HEK293 (cell line): ENCODE results near the gene MRGPRD.

Source experiments
- CTCF ChIA-PET: fragments of 350-600 bp; formaldehyde crosslinking; extraction: SDS; loops from one replicate; lab custom pipeline; 2021; ENCODE audit warnings: antibody characterized with exemption; lab: Yijun Ruan, JAX
- POLR2A ChIA-PET: fragments of 300-600 bp; formaldehyde crosslinking; extraction: SDS; loops from one replicate; lab custom pipeline; 2020; ENCODE audit warnings: antibody characterized with exemption, inconsistent platforms; lab: Yijun Ruan, JAX
- H3K27ac ChIP-seq: fragments of 200-500 bp; sonication (Bioruptor generic); 2 replicates; pipeline ENCODE4 v1.5.1; 2014; ENCODE audit warnings: low read depth, low read length, control low read depth, inconsistent platforms; ENCODE audit errors: extremely low read depth
- H3K36me3 ChIP-seq, 2 experiments: fragments of 200-500 bp in 1 of 2; sonication (Bioruptor generic) in 1 of 2; 1 replicate in 1 of 2; 2 replicates in 1 of 2; pipeline ENCODE4 v1.5.1; 2014 to 2017; ENCODE audit warnings: inconsistent platforms in 2 of 2, low read length in 2 of 2; ENCODE audit not compliant: control insufficient read depth in 2 of 2, insufficient read depth in 1 of 2
- H3K4me1 ChIP-seq: fragments of 200-500 bp; sonication (Bioruptor generic); 2 replicates; pipeline ENCODE4 v1.5.1; 2014; ENCODE audit warnings: mild to moderate bottlenecking, low read length, inconsistent platforms; ENCODE audit not compliant: control insufficient read depth, insufficient read depth
- H3K4me3 ChIP-seq: 2 replicates; pipeline ENCODE4 v1.5.1; 2011; ENCODE audit warnings: low read depth, mild to moderate bottlenecking, control low read depth, low read length, moderate library complexity
- H3K9me3 ChIP-seq: fragments of 200-500 bp; sonication (Bioruptor generic); 2 replicates; pipeline ENCODE4 v1.5.1; 2014; ENCODE audit warnings: low read depth, low read length, inconsistent platforms; ENCODE audit not compliant: control insufficient read depth, insufficient read depth
- ELK4 ChIP-seq: IDR thresholded peaks from 2 replicates; pipeline ENCODE4 v1.6.1; 2011; ENCODE audit warnings: mild to moderate bottlenecking, low read depth, low read length, borderline replicate concordance
- GLI4 ChIP-seq: fragments of 450-650 bp; formaldehyde crosslinking; IDR thresholded peaks from 2 replicates; pipeline ENCODE4 v1.5.1; 2016; ENCODE audit warnings: missing biosample characterization, missing genetic modification characterization
- MZF1 ChIP-seq: fragments of 450-650 bp; formaldehyde crosslinking; IDR thresholded peaks from 2 replicates; pipeline ENCODE4 v1.5.1; 2017; ENCODE audit warnings: missing biosample characterization, missing genetic modification characterization, borderline replicate concordance
- SETDB1 ChIP-seq: IDR thresholded peaks from one replicate; pipeline ENCODE4 v1.6.1; 2017; ENCODE audit warnings: mild to moderate bottlenecking, low read length, moderate library complexity, mixed read lengths; ENCODE audit not compliant: insufficient read length
- SP2 ChIP-seq: fragments of 450-650 bp; formaldehyde crosslinking; IDR thresholded peaks from 2 replicates; pipeline ENCODE4 v1.5.1; 2016; ENCODE audit warnings: missing biosample characterization, missing genetic modification characterization
- TSHZ1 ChIP-seq: fragments of 450-650 bp; formaldehyde crosslinking; IDR thresholded peaks from 2 replicates; pipeline ENCODE4 v1.5.1; 2016; ENCODE audit warnings: missing biosample characterization, missing genetic modification characterization, borderline replicate concordance
- YY2 ChIP-seq: fragments of 450-650 bp; formaldehyde crosslinking; IDR thresholded peaks from 2 replicates; pipeline ENCODE4 v1.5.1; 2016; ENCODE audit warnings: missing biosample characterization, missing genetic modification characterization
- ZBTB20 ChIP-seq: fragments of 450-650 bp; formaldehyde crosslinking; IDR thresholded peaks from 2 replicates; pipeline ENCODE4 v1.5.1; 2016; ENCODE audit warnings: missing biosample characterization, missing genetic modification characterization
- ZFHX2 ChIP-seq: fragments of 450-650 bp; formaldehyde crosslinking; conservative IDR thresholded peaks from 2 replicates; pipeline ENCODE4 v1.5.1; 2016; ENCODE audit warnings: missing biosample characterization, missing genetic modification characterization
- ZNF18 ChIP-seq: fragments of 450-650 bp; formaldehyde crosslinking; IDR thresholded peaks from 2 replicates; pipeline ENCODE4 v1.5.1; 2016; ENCODE audit warnings: missing biosample characterization, missing genetic modification characterization
- ZNF280C ChIP-seq: fragments of 450-650 bp; formaldehyde crosslinking; IDR thresholded peaks from 2 replicates; pipeline ENCODE4 v1.5.1; 2016; ENCODE audit warnings: missing biosample characterization, missing genetic modification characterization
- ZNF324 ChIP-seq: fragments of 450-650 bp; formaldehyde crosslinking; IDR thresholded peaks from 2 replicates; pipeline ENCODE4 v1.5.1; 2016; ENCODE audit warnings: missing biosample characterization, missing genetic modification characterization
- ZNF335 ChIP-seq: fragments of 450-650 bp; formaldehyde crosslinking; conservative IDR thresholded peaks from 2 replicates; pipeline ENCODE4 v1.5.1; 2016; ENCODE audit warnings: missing biosample characterization, missing genetic modification characterization
- ZNF555 ChIP-seq: fragments of 450-650 bp; formaldehyde crosslinking; conservative IDR thresholded peaks from 2 replicates; pipeline ENCODE4 v1.5.1; 2017; ENCODE audit warnings: missing biosample characterization, mild to moderate bottlenecking, missing genetic modification characterization, inconsistent platforms
- ZNF561 ChIP-seq: fragments of 450-650 bp; IDR thresholded peaks from 2 replicates; pipeline ENCODE4 v1.5.1; 2018; ENCODE audit warnings: missing biosample characterization, missing genetic modification characterization, borderline replicate concordance
- ZNF623 ChIP-seq: fragments of 450-650 bp; formaldehyde crosslinking; IDR thresholded peaks from 2 replicates; pipeline ENCODE4 v1.5.1; 2016; ENCODE audit warnings: missing biosample characterization, missing genetic modification characterization
- ZNF639 ChIP-seq: fragments of 450-650 bp; formaldehyde crosslinking; IDR thresholded peaks from 2 replicates; pipeline ENCODE4 v1.5.1; 2016; ENCODE audit warnings: missing biosample characterization, missing genetic modification characterization
- ZNF747 ChIP-seq: fragments of 450-650 bp; formaldehyde crosslinking; IDR thresholded peaks from 2 replicates; pipeline ENCODE4 v1.5.1; 2016; ENCODE audit warnings: missing biosample characterization, missing genetic modification characterization
- ZNF837 ChIP-seq: fragments of 450-650 bp; formaldehyde crosslinking; IDR thresholded peaks from 2 replicates; pipeline ENCODE4 v1.5.1; 2016; ENCODE audit warnings: missing biosample characterization, missing genetic modification characterization

MRGPRD gene

GRCh38 chr11:68932933-68933577, 47.7 kb downstream of the MRGPRD start:
- POLR2A ChIA-PET: no interaction called here

GRCh38 chr11:68932358-68932757, 48.4 kb downstream of the MRGPRD start:
- no peaks in the 10 kb centered on the region for H3K4me1 ChIP-seq
- ChIA-PET CTCF (interaction anchor here (0.5 kb wide), 1 partner anchor 41 kb away, joined by 3 read pairs; no protein-coding TSS in a partner anchor), POLR2A (no interaction called here)
- TF ChIP-seq TSHZ1 (no peak), ZNF18 (tag by site-specific recombination) (no peak), ZNF623 (no peak), YY2 (tag by site-specific recombination) (no peak), ZNF747 (tag by site-specific recombination) (no peak), GLI4 (tag by site-specific recombination) (no peak), ZNF324 (tag by site-specific recombination) (no peak)
- no peak overlapping the region for H3K27ac ChIP-seq
- no peak overlapping the region for H3K4me3 ChIP-seq
- H3K36me3 ChIP-seq: peaks cover 0 to 99% of the 10 kb centered on the region in 2 experiments; a peak in 1 of 3 replicates
- no peaks in the 10 kb centered on the region for H3K9me3 ChIP-seq

More at GRCh38 chr11:68932933-68933577, 47.7 kb downstream of the MRGPRD start:
- H3K9me3 ChIP-seq: no peaks in the 10 kb centered on the region
- CTCF ChIA-PET: no interaction called here
- no peak for TF ChIP-seq ZNF639 (tag by site-specific recombination)
- no peak for TF ChIP-seq ZNF335
- TF ChIP-seq SP2 (tag by site-specific recombination): no peak
- TF ChIP-seq ZNF555 (tag by site-specific recombination): no peak
- TF ChIP-seq MZF1: no peak
- no peak for TF ChIP-seq ZNF623
- no peak for TF ChIP-seq ZNF280C
- TF ChIP-seq ZFHX2: no peak
- no peak for TF ChIP-seq ZNF561 (tag by site-specific recombination)
- TF ChIP-seq SETDB1: no peak
- no peak for TF ChIP-seq ELK4
- TF ChIP-seq ZNF837 (tag by site-specific recombination): no peak
- no peak for TF ChIP-seq ZBTB20 (tag by site-specific recombination)
- H3K4me1 ChIP-seq: no peaks in the 10 kb centered on the region
- H3K27ac ChIP-seq: no peak overlapping the region
- H3K4me3 ChIP-seq: no peak overlapping the region
- peaks cover 0 to 99% of the 10 kb centered on the region in 2 experiments; a peak in 1 of 3 replicates for H3K36me3 ChIP-seq
